ENCODE results near the gene CNIH4. TPM values are rescaled to one million over a fixed set of nuclear protein-coding genes. Genes with fewer than 3 reads are reported as not detected.
"Not testable (repeated sequence)": the region's sequence is repeated elsewhere in the genome, so short reads cannot be mapped to it uniquely, and the experiment has no call there.

The CNIH4 gene
- total RNA-seq, 4 donors from 2014 or later, result 19.1 to 51.7 (median 34.0) TPM

- intact Hi-C loops (cut with DNase I), result no loop called here
- peaks cover 0 to 12% (median 0%) of the 10 kb centered on the region in 4 donors for H3K27me3 ChIP-seq
- H3K36me3 ChIP-seq, result no peaks in the 10 kb centered on the region
- H3K4me3 ChIP-seq, result no peak overlapping the region
- no peak overlapping the region for H3K27ac ChIP-seq
- TF ChIP-seq CTCF (IDR thresholded peaks at IDR 0.05), result no peak
- TF ChIP-seq POLR2A (IDR thresholded peaks at IDR 0.05), result no peak
- 34 to 53% methylated on average over 3 of the region's 3 CpGs for WGBS, 2 donors
- DNase-seq, result no peak
- H3K9me3 ChIP-seq, result peaks cover 0 to 21% (median 17%) of the 10 kb centered on the region in 3 donors
- peaks cover 0 to 7% (median 0%) of the 10 kb centered on the region in 3 donors for H3K4me1 ChIP-seq
Observed at GRCh38 chr1:224343679-224344078, 13.0 kb upstream of the CNIH4 start.

GRCh38 chr1:224348137-224348536, 8.5 kb upstream of the CNIH4 start:
- intact Hi-C loops (cut with DNase I), result no loop called here
- no peaks in the 10 kb centered on the region for H3K4me1 ChIP-seq
- no peak for TF ChIP-seq CTCF (IDR thresholded peaks at IDR 0.05)
- no peak for TF ChIP-seq POLR2A (IDR thresholded peaks at IDR 0.05)
- 71 to 79% methylated on average over 2 of the region's 2 CpGs for WGBS, 2 donors
- H3K27ac ChIP-seq, result no peak overlapping the region
- DNase-seq, result no peak
- no peak overlapping the region for H3K4me3 ChIP-seq
- no peaks in the 10 kb centered on the region for H3K36me3 ChIP-seq
- H3K9me3 ChIP-seq, result peaks cover 0 to 17% (median 16%) of the 10 kb centered on the region in 3 donors
- no peaks in the 10 kb centered on the region for H3K27me3 ChIP-seq

GRCh38 chr1:224349716-224350115, 7.0 kb upstream of the CNIH4 start:
- H3K4me1 ChIP-seq; H3K9me3 ChIP-seq; H3K27ac ChIP-seq; H3K4me3 ChIP-seq; DNase-seq; H3K27me3 ChIP-seq; intact Hi-C loops (cut with DNase I); H3K36me3 ChIP-seq: not testable (repeated sequence)
- no CpG with 5 or more reads among the region's 30 CpGs for WGBS, 2 donors

GRCh38 chr1:224352436-224353085, 4.1 kb upstream of the CNIH4 start:
- H3K9me3 ChIP-seq; DNase-seq; H3K4me1 ChIP-seq; H3K27ac ChIP-seq; intact Hi-C loops (cut with DNase I); H3K36me3 ChIP-seq; H3K4me3 ChIP-seq; H3K27me3 ChIP-seq: not testable (repeated sequence)
- 78 to 100% methylated on average over 5 to 9 of the region's 49 CpGs for WGBS, 2 donors

- WGBS, 2 donors, result 68 to 73% methylated on average over 5 of the region's 5 CpGs
- Histone ChIP-seq H3K9me3 (no peaks in the 10 kb centered on the region), H3K27me3 (no peaks in the 10 kb centered on the region), H3K4me1 (peaks cover 9 to 25% (median 15%) of the 10 kb centered on the region in 3 donors), H3K27ac (no peak overlapping the region), H3K4me3 (no peak overlapping the region), H3K36me3 (no peaks in the 10 kb centered on the region)
- no peak for TF ChIP-seq POLR2A (IDR thresholded peaks at IDR 0.05)
- no peak for TF ChIP-seq CTCF (IDR thresholded peaks at IDR 0.05)
- DNase-seq, result no peak
- intact Hi-C loops (cut with DNase I), result no loop called here
Observed at GRCh38 chr1:224353975-224354925, 2.4 kb upstream of the CNIH4 start.

- intact Hi-C loops (cut with DNase I), result no loop called here
- no peaks in the 10 kb centered on the region for H3K9me3 ChIP-seq
- H3K36me3 ChIP-seq, result peaks cover 0 to 24% (median 0%) of the 10 kb centered on the region in 3 donors
- DNase-seq, result no peak
- peak overlapping the region; percentile 63 to 96 (median 88) for H3K4me3 ChIP-seq
- 12 to 13% methylated on average over 9 of the region's 9 CpGs for WGBS, 2 donors
- peaks cover 9 to 43% (median 20%) of the 10 kb centered on the region in 3 donors for H3K4me1 ChIP-seq
- TF ChIP-seq POLR2A (IDR thresholded peaks at IDR 0.05) (peak in 1 of 4 donors; percentile 7), CTCF (IDR thresholded peaks at IDR 0.05) (peak in 3 of 6 experiments; percentile 7 to 20 (median 15))
- H3K27ac ChIP-seq, result peak overlapping the region; percentile 86 to 97 (median 92)
- no peaks in the 10 kb centered on the region for H3K27me3 ChIP-seq
Observed at GRCh38 chr1:224357626-224358124, 996 bp downstream of the CNIH4 start.
